Left colon (tissue), 2 donors: ENCODE data around the gene UBAC2. TPM values are rescaled to one million over a fixed set of nuclear protein-coding genes. Genes with fewer than 3 reads are reported as not detected.
"Not testable (repeated sequence)": the region's sequence is repeated elsewhere in the genome, so short reads cannot be mapped to it uniquely, and the experiment has no call there.

ENCODE experiments used
- ATAC-seq: fragments of 200-7000 bp; cut with Tn5 transposase; one replicate; pipeline ENCODE4 v1.9.1; 2020; ENCODE audit warnings: mild to moderate bottlenecking, moderate library complexity
- DNase-seq, 2 donors: peaks; one replicate each; pipeline ENCODE4 v3.0.0-alpha.2; 2020
- intact Hi-C, 2 donors: fragments of 100-400 bp; cut with DNase I in 1 of 2; cut with micrococcal nuclease in 1 of 2; formaldehyde crosslinking; loops; one replicate each; pipeline versions ENCODE4 v1.11.2 to v1.14.0; 2022; cut with DNase I, micrococcal nuclease
- total RNA-seq, 2 donors: library from RNA; stranded (reverse); fragmentation: NEBNext Ultra II Directional; extraction: Animal tissue kit (Norgen Biotek cat#: 25700); gene quantifications; one replicate each; pipeline ENCODE4 v1.2.1, GENCODE V29; 2021
- donor health status: DM: no; HTN: no; CAD: no.
- donor health status: DM: yes; HTN: yes; CAD: no.

The UBAC2 gene
- total RNA-seq, 2 donors from 2014 or later = 63.7 to 75.5 TPM

GRCh38 chr13:99388334-99388923, 187.8 kb downstream of the UBAC2 start:
- intact Hi-C loops = no loop called here
- no peak for DNase-seq
- no peak for ATAC-seq

- DNase-seq, ATAC-seq, intact Hi-C loops: not testable (repeated sequence)
Measured at GRCh38 chr13:99389094-99389493, 188.4 kb downstream of the UBAC2 start.

- ATAC-seq = no peak
- intact Hi-C loops = no loop called here
- no peak for DNase-seq
Measured at GRCh38 chr13:99389520-99390304, 189.1 kb downstream of the UBAC2 start.

- no peak for ATAC-seq
- no peak for DNase-seq
- intact Hi-C loops = no loop called here
Measured at GRCh38 chr13:99390601-99391000, 189.9 kb downstream of the UBAC2 start.

- intact Hi-C loops = no loop called here
- DNase-seq = no peak
Measured at GRCh38 chr13:99391781-99392469, 191.3 kb downstream of the UBAC2 start.

GRCh38 chr13:99392470-99393135, 191.9 kb downstream of the UBAC2 start:
- ATAC-seq (no peak), DNase-seq (no peak)
- intact Hi-C loops = no loop called here

More at GRCh38 chr13:99391781-99392469, 191.3 kb downstream of the UBAC2 start:
- no peak for ATAC-seq

GRCh38 chr13:99393391-99393790, 192.7 kb downstream of the UBAC2 start:
- ATAC-seq, intact Hi-C loops, DNase-seq: not testable (repeated sequence)

GRCh38 chr13:99393791-99394735, 193.4 kb downstream of the UBAC2 start:
- intact Hi-C loops = no loop called here
- ATAC-seq = no peak
- DNase-seq = no peak

- intact Hi-C loops = no loop called here
- no peak for DNase-seq
- ATAC-seq = no peak
Measured at GRCh38 chr13:99395436-99395835, 194.8 kb downstream of the UBAC2 start.

GRCh38 chr13:99396446-99396845, 195.8 kb downstream of the UBAC2 start:
- ATAC-seq (no peak), DNase-seq (no peak)
- intact Hi-C loops = no loop called here

GRCh38 chr13:99398071-99398470, 197.4 kb downstream of the UBAC2 start:
- DNase-seq = no peak
- intact Hi-C loops = no loop called here
- ATAC-seq = no peak

- intact Hi-C loops = no loop called here
- no peak for DNase-seq
- ATAC-seq = no peak
Measured at GRCh38 chr13:99398916-99399622, 198.4 kb downstream of the UBAC2 start.

- DNase-seq (no peak), ATAC-seq (no peak)
- intact Hi-C loops = no loop called here
Measured at GRCh38 chr13:99399623-99399974, 198.9 kb downstream of the UBAC2 start.

- DNase-seq (peak; percentile 77), ATAC-seq (peak; percentile 97)
- intact Hi-C loops = no loop called here
Measured at GRCh38 chr13:99403458-99403971, 202.9 kb downstream of the UBAC2 start.

GRCh38 chr13:99404005-99404755, 203.5 kb downstream of the UBAC2 start:
- intact Hi-C loops = no loop called here
- peak; percentile 43 for ATAC-seq
- DNase-seq = no peak

GRCh38 chr13:99405966-99406365, 205.3 kb downstream of the UBAC2 start:
- no peak for DNase-seq
- ATAC-seq = no peak
- intact Hi-C loops = no loop called here

GRCh38 chr13:99406799-99407201, 206.1 kb downstream of the UBAC2 start:
- intact Hi-C loops = no loop called here
- DNase-seq = no peak
- no peak for ATAC-seq
